ENCODE results near the gene SORBS2.

SORBS2 gene

DNA sequence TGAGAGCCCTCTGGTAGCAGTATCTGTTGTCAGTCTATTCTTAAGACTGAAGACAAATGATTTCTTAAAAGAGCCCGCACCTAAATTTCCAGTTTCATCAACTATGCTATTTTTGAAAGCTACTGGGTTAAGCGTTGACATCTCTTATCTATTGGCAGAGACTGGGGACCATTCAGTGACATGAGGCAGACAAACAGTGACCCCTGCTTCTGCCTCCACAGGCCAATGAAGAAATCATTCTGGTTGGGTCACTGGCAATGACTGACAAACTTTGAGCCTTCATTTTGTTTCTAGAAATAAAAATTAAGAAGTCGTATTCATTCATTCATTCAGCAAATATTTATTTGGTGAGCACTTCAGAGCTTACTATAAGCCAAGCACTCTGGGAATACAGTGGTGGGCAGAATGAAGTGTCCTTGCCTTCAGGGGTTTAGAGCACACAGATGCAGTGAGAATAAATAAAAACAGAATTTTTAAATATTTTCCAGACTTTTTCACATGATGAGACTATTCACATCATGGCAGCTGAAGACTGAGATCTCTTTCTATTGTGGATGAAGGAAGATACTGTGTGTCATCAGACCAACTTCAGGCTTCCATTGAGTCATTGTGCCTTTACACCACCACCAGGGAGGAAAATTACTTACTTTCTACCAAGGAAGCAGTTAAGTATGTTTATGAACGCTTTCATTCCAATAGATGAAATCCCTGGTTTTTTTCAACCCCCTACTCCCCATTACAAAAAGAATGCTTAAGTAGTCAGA, 36.0 kb downstream of the SORBS2 start:
- no peak overlapping the region for H3K4me3 ChIP-seq (ENCODE audit: low read depth, low read length)
- no peak for DNase-seq (ENCODE audit: low read depth)
- TF ChIP-seq, protein P1, sequence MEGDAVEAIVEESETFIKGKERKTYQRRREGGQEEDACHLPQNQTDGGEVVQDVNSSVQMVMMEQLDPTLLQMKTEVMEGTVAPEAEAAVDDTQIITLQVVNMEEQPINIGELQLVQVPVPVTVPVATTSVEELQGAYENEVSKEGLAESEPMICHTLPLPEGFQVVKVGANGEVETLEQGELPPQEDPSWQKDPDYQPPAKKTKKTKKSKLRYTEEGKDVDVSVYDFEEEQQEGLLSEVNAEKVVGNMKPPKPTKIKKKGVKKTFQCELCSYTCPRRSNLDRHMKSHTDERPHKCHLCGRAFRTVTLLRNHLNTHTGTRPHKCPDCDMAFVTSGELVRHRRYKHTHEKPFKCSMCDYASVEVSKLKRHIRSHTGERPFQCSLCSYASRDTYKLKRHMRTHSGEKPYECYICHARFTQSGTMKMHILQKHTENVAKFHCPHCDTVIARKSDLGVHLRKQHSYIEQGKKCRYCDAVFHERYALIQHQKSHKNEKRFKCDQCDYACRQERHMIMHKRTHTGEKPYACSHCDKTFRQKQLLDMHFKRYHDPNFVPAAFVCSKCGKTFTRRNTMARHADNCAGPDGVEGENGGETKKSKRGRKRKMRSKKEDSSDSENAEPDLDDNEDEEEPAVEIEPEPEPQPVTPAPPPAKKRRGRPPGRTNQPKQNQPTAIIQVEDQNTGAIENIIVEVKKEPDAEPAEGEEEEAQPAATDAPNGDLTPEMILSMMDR (IDR thresholded peaks at IDR 0.05; ENCODE audit: low read depth, low read length), result no peak
- TF ChIP-seq, protein P2, sequence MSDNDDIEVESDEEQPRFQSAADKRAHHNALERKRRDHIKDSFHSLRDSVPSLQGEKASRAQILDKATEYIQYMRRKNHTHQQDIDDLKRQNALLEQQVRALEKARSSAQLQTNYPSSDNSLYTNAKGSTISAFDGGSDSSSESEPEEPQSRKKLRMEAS (IDR thresholded peaks at IDR 0.05; ENCODE audit: low read depth, low read length), result no peak
- TF ChIP-seq POLR2A (IDR thresholded peaks at IDR 0.05; ENCODE audit: extremely low read depth, insufficient read length) (no peak), MYC (IDR thresholded peaks at IDR 0.05; ENCODE audit: low read depth, low read length) (no peak)

DNA sequence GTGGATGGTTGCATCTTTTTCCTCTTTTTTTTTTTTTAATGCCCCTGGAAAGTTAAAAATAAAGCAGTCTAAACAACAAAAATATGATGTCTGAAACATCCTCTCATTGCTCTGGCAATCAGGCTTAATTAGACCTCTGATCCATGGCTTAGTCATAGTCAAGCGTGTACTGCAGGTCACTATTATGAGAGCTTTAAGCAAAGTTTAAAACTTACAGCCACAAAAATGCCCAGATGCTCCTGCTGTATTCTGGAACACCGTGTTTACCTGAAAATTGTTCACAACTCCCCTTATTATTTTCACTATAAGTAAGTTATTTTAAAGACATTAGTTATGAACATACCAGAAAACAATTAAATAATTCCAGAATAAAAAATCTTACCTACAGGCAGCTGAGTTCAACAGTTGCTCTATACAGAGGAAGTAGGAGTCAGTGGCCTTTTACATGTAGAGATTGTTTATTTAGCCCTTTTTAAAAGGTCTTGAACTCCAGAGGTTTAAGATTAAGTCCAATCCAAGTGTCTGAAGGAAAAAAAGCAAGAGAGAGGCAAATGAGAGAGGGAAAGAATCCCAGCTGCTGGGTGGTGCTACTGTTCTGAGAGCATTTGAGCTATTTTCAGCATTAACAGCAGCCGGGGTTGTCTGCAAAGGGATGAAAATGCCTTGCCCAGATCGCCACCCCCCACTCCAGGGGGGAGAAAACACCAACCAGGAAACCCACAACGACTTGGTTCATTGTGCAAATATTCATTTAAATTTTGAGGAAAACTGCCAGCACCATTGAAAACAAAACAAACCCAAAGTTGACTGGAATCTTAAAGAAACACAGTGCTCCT, 36.9 kb downstream of the SORBS2 start:
- TF ChIP-seq, protein P2 (IDR thresholded peaks at IDR 0.05; ENCODE audit: low read depth, low read length), result no peak
- TF ChIP-seq MYC (IDR thresholded peaks at IDR 0.05; ENCODE audit: low read depth, low read length) (no peak), POLR2A (IDR thresholded peaks at IDR 0.05; ENCODE audit: extremely low read depth, insufficient read length) (no peak)
- TF ChIP-seq, protein P1 (IDR thresholded peaks at IDR 0.05; ENCODE audit: low read depth, low read length), result no peak
- DNase-seq (ENCODE audit: low read depth), result no peak
- H3K4me3 ChIP-seq (ENCODE audit: low read depth, low read length), result no peak overlapping the region

DNA sequence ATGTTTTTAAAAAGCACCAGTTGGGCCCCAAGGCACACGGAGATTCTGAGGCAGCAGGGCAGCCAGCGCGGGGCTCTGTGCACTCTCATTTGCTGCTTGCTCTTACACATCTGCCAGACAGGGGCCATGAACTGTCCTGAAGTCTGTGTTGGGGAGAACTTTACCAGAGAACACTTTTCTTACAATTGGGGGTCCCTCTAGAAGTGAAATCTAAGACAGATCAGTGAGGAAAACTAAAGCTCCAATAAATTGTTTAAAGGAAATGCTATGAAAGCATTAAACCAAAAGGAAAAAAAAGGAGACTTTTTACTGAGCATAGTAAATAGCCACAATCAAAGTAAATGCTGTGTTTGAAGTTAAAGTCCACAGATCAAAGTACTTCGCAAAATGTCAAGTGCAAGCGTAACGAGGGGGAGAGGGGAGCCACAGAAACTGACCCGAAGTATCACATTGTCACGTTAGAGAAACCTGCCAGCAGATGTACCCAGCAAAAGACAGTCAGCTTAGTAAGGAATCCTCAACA, 37.8 kb downstream of the SORBS2 start:
- DNase-seq (ENCODE audit: low read depth), result no peak
- no peak overlapping the region for H3K4me3 ChIP-seq (ENCODE audit: low read depth, low read length)
- TF ChIP-seq, protein P2 (IDR thresholded peaks at IDR 0.05; ENCODE audit: low read depth, low read length), result no peak
- TF ChIP-seq MYC (IDR thresholded peaks at IDR 0.05; ENCODE audit: low read depth, low read length), result no peak
- no peak for TF ChIP-seq POLR2A (IDR thresholded peaks at IDR 0.05; ENCODE audit: extremely low read depth, insufficient read length)
- TF ChIP-seq, protein P1 (IDR thresholded peaks at IDR 0.05; ENCODE audit: low read depth, low read length), result no peak

DNA sequence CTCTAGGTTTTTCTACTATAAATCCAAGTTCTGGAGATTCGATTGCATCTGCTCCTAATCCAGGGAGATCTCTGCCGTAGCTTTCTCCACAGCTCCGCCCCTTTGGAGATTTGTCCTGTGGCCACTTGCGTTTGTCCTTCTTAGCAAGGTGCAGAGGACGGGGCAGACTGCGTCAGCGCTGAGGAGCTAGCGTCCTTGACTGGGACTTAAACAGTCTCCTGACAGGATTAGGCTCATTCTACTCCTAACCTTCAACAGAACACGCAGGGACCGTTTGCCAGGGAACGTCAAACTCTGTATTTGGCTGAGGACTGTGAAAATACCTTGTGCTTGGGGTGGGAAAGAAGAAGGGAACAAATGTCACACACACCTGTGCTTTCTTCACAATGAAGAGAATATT, 38.6 kb downstream of the SORBS2 start:
- DNase-seq (ENCODE audit: low read depth), result no peak
- no peak overlapping the region for H3K4me3 ChIP-seq (ENCODE audit: low read depth, low read length)
- TF ChIP-seq, protein P2 (IDR thresholded peaks at IDR 0.05; ENCODE audit: low read depth, low read length), result no peak
- TF ChIP-seq MYC (IDR thresholded peaks at IDR 0.05; ENCODE audit: low read depth, low read length), result no peak
- TF ChIP-seq, protein P1 (IDR thresholded peaks at IDR 0.05; ENCODE audit: low read depth, low read length), result no peak
- no peak for TF ChIP-seq POLR2A (IDR thresholded peaks at IDR 0.05; ENCODE audit: extremely low read depth, insufficient read length)

DNA sequence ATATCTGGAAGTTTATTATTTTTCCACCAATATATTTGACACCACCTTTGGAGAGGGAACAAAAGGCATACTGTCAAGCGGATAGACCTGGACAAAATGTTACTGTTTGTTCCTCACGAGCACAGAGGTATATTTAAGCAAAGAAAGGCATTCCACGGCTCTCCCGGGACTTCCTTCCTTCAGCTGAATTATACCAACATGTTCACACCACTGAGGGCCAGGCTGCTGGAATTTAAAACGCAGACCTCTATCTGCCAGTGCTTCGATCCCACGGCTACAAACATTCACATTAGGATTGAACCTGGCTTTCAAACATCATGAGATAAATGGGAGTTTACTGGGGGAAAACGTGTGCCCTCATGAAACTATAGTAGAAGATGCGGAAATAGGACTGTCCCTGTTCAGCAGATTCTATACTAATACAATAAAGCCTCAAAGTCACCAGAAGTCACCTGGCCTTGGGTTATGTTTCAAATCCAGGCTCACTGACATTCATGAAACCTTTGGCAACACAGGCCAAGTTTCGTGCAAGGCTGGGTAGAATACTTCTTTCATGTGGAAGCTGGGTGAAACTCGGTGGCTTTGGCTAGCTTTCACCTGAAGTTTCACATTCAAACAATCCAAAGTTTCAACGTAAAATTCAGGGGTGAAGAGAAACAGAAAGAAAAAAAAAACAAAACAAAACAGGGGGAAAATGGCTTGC, 39.5 kb downstream of the SORBS2 start:
- no peak for DNase-seq (ENCODE audit: low read depth)
- H3K4me3 ChIP-seq (ENCODE audit: low read depth, low read length), result no peak overlapping the region
- TF ChIP-seq, protein P2 (IDR thresholded peaks at IDR 0.05; ENCODE audit: low read depth, low read length), result no peak
- TF ChIP-seq, protein P1 (IDR thresholded peaks at IDR 0.05; ENCODE audit: low read depth, low read length), result no peak
- TF ChIP-seq MYC (IDR thresholded peaks at IDR 0.05; ENCODE audit: low read depth, low read length) (no peak), POLR2A (IDR thresholded peaks at IDR 0.05; ENCODE audit: extremely low read depth, insufficient read length) (no peak)

Data from NB4 (cell line).